ENCODE measurements around the gene RHBDL1.
A peak's percentile ranks its signal among the peaks of the same experiment; 100 is the strongest.

Gene RHBDL1

GRCh38 chr16:705431-706188, 30.1 kb downstream of the RHBDL1 start, which contains the start of gene FBXL16:
Gene FBXL16 (minus strand): TSS chr16:705801. CDS start chr16:697405, 8,396 bp downstream.
- peak; percentile 74 for DNase-seq (ENCODE audit: low read depth, low spot score)

GRCh38 chr16:706189-707061, 31.0 kb downstream of the RHBDL1 start:
- no peak for DNase-seq (ENCODE audit: low read depth, low spot score)

DNA sequence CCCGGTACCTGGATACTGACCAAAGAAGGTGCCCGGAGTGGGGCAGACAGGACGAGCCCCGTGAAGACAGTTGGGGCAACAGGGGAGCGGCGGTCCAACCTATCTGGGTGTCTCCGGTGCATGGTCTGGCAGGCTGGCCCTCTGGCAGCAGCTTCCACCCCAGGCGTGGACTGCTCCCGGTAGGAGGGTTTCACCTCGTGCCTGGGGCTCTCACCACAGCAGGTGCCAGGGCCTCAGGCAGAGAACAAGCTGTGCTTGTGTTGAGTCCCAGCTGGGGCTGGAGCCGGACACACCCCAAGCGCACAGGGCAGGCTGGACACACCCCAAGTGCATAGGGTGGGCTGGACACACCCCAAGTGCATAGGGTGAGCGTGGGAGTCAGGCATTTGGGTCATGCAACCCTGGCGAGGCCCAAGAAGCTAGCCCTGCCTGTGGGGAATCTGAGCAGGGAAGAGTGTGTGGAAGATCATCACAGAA, 31.6 kb downstream of the RHBDL1 start:
- no peak for DNase-seq (ENCODE audit: low read depth, low spot score)

DNA sequence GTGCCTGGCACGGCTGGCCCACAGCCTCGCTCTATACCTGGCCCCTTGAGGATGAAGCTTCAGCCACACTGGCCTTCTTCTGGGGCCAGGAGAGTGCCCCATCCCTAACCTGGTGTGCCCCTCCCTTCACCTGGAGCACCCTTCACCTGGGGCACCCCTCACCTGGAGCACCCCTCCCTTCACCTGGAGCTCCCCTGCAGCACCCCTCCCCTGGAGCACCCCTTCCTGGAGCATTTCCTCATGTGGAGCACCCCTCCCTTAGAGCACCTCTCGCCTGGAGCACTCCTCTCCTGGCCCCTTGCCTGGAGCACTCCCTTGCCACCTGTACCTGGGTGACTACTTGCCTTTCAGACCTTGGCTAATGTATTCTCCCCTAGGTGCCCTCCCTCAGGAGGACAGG, 32.5 kb downstream of the RHBDL1 start:
- DNase-seq (ENCODE audit: low read depth, low spot score), result no peak

DNA sequence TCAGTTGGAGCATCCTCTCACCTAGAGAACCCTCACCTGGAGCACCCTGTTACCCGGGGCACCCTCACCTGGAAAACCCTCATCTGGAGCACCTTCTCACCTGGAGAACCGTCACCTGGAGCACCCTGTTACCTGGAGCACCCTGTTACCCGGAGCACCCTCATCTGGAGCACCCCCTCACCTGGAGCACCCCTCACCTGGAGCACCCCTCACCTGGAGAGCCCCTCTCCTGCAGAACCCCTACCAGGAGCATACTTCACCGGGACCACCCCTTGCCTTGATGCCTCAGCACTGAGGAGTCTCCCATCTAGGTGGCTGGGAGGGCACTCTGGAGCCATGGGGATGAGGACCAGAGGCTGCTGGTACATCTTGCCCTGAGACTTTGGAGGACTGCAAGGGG, 33.5 kb downstream of the RHBDL1 start:
- no peak for DNase-seq (ENCODE audit: low read depth, low spot score)

DNA sequence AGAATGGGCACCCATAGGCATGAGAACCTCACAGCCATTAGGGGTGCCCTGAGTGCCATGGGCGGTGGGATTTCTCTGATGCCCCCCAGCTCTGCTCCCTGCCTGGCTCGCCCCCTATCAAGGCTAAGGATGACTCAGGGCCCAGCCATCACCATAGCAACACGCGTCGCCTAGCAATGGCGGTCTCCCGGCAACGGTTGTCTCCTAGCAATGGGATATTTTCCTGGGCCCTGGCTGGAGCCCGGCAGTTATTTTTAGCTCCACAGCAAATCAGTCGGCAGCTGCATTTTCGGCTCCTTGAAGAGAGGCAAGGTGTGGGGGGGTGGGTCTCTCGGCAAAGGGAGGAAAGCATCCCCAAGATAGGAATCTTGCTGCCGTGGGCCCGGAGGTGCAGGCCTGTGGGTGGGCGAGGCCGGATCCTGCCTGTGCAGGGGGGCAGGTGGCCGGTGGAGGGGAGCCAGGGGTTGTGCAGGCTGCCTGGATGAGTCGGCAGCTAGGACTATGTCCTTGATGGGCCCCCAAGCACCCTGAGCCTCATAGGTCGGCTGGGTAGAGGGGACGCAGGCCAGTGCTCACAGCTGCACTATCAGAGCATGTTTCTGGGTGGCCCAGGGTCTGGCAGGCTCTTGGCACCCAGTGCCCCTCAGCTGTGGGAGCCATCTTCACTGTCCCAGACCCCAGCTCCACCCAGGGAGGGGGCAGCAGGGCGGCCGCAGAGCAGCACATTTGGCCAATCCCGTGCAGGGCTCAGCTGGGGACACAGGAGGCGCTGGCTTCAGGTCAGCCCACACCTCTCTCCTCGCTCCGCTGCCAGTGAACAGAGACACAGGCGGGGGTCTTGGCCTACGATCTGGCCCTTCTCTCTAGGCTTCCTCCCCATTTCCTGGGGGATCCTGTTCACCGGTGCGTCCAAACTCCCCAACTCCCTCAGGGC, 34.4 kb downstream of the RHBDL1 start:
- peak; percentile 95 for DNase-seq (ENCODE audit: low read depth, low spot score)

- no peak for DNase-seq (ENCODE audit: low read depth, low spot score)
These were observed 35.1 kb downstream of the RHBDL1 start for GRCh38 chr16:710500-711075.

GRCh38 chr16:711084-711483, 35.6 kb downstream of the RHBDL1 start:
- DNase-seq (ENCODE audit: low read depth, low spot score), result no peak

GRCh38 chr16:711548-712320, 36.3 kb downstream of the RHBDL1 start:
- DNase-seq (ENCODE audit: low read depth, low spot score), result peak; percentile 89

GRCh38 chr16:712740-713250, 37.3 kb downstream of the RHBDL1 start:
- peak; percentile 94 for DNase-seq (ENCODE audit: low read depth, low spot score)

DNA sequence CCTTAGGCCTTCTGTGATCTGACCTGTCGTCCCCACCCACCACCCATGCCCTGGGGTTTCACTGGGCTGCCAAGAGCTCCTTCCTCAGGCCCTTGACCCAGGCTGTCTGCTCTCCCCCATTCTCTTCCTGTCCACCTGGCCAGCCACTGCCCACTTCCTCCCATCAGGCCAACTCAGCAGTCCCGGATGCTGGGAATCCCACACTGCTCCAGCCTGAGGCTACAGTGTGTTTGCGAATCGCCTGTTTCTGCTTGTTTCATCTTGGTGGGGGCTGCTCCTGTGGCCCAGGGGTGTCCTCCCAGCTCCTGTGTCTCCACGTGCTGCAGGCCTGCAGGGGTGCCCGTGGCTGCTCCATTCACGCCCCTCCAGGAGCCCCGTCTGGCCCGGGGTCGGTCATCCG, 38.6 kb downstream of the RHBDL1 start:
- no peak for DNase-seq (ENCODE audit: low read depth, low spot score)

GRCh38 chr16:714558-715476, 39.3 kb downstream of the RHBDL1 start, which contains the start of gene METRN:
Gene METRN (plus strand): TSS chr16:715118. CDS start chr16:715290, 172 bp downstream.
- DNase-seq (ENCODE audit: low read depth, low spot score), result peak; percentile 97

DNA sequence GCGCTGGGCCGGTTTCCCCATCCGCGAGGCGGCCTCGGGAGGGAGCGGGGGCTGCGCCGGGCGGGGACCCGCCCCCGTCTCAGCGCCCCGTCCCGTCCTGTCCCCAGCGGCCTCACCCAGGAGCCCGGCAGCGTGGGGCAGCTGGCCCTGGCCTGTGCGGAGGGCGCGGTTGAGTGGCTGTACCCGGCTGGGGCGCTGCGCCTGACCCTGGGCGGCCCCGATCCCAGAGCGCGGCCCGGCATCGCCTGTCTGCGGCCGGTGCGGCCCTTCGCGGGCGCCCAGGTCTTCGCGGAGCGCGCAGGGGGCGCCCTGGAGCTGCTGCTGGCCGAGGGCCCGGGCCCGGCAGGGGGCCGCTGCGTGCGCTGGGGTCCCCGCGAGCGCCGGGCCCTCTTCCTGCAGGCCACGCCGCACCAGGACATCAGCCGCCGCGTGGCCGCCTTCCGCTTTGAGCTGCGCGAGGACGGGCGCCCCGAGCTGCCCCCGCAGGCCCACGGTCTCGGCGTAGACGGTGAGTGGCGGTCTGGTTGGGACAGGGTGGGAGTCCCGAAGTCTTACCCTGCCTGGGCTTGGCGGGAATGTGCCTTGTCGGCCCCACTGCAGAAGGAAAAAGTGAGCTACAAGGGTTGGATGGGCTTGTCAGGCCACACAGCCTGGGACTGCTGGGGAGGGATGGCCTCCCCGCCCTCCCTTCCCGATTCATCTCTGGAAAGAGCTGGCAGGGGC, 40.2 kb downstream of the RHBDL1 start:
- DNase-seq (ENCODE audit: low read depth, low spot score), result peak; percentile 73

- DNase-seq (ENCODE audit: low read depth, low spot score), result peak; percentile 90
These were observed 40.7 kb downstream of the RHBDL1 start for GRCh38 chr16:716200-716568.

- no peak for DNase-seq (ENCODE audit: low read depth, low spot score)
These were observed 41.4 kb downstream of the RHBDL1 start for GRCh38 chr16:716768-717325.

GRCh38 chr16:717450-718245, 42.2 kb downstream of the RHBDL1 start:
- no peak for DNase-seq (ENCODE audit: low read depth, low spot score)

GRCh38 chr16:718389-718788, 42.9 kb downstream of the RHBDL1 start:
- no peak for DNase-seq (ENCODE audit: low read depth, low spot score)

All from astrocyte of the hippocampus (primary cell).